Nephron progenitor cell (in vitro differentiated cells): ENCODE data around the gene TIMM10B.
"Not testable (repeated sequence)": the region's sequence is repeated elsewhere in the genome, so short reads cannot be mapped to it uniquely, and the experiment has no call there.

Source experiments
- DNase-seq: peaks from one replicate; pipeline ENCODE4 v3.0.0; 2021
- H3K27ac Mint-ChIP-seq: 2 replicates; pipeline ENCODE4 v1.8.0; 2021; ENCODE audit warnings: mild to moderate bottlenecking, moderate library complexity, mixed read lengths
- H3K27me3 Mint-ChIP-seq: 2 replicates; pipeline ENCODE4 v1.8.0; 2021; ENCODE audit warnings: mild to moderate bottlenecking, low read depth, mixed read lengths; ENCODE audit not compliant: poor library complexity
- H3K36me3 Mint-ChIP-seq: 2 replicates; pipeline ENCODE4 v1.8.0; 2021; ENCODE audit warnings: low read depth, mixed read lengths
- H3K4me1 Mint-ChIP-seq: 2 replicates; pipeline ENCODE4 v1.8.0; 2021; ENCODE audit warnings: mixed read lengths
- H3K4me3 Mint-ChIP-seq: 2 replicates; pipeline ENCODE4 v1.8.0; 2021; ENCODE audit warnings: mild to moderate bottlenecking, moderate library complexity, mixed read lengths
- H3K9me3 Mint-ChIP-seq: 2 replicates; pipeline ENCODE4 v1.8.0; 2021; ENCODE audit warnings: mild to moderate bottlenecking, moderate library complexity, mixed read lengths
- CTCF ChIP-seq: fragments of 200-600 bp; sonication (generic); IDR thresholded peaks from 2 replicates; pipeline ENCODE4 v1.5.0; 2021; ENCODE audit warnings: antibody characterized with exemption

TIMM10B gene

DNA sequence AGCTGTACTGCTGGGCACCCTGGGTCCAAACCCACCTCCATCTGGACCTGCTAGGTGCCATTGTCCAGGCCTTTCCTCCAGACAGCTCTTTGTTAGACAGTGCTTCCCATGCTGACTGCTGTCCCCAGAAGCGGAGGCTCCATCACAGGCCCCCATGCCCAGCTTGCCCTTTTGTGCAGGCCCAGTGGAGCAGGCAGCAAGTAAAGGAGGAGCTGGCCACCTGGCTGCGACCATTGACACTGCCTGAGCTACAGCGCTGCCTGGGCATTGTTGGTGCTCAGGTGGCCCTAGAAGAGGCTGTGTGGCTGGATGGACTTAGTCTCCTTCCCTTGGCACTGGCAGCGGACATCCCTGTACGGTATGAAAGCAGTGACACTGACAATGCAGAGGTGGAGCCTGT is 17.2 kb downstream of the TIMM10B start:
- H3K27me3 Mint-ChIP-seq = no peaks in the 10 kb centered on the region
- H3K4me3 Mint-ChIP-seq = no peak overlapping the region
- no peaks in the 10 kb centered on the region for H3K9me3 Mint-ChIP-seq
- peaks cover 27% of the 10 kb centered on the region for H3K36me3 Mint-ChIP-seq
- peaks cover 5% of the 10 kb centered on the region for H3K4me1 Mint-ChIP-seq
- DNase-seq = no peak
- H3K27ac Mint-ChIP-seq = peak overlapping the region; percentile 70
- TF ChIP-seq CTCF = no peak

- peaks cover 2% of the 10 kb centered on the region for H3K4me1 Mint-ChIP-seq
- H3K27ac Mint-ChIP-seq = no peak overlapping the region
- TF ChIP-seq CTCF = no peak
- DNase-seq = no peak
- no peaks in the 10 kb centered on the region for H3K27me3 Mint-ChIP-seq
- peaks cover 18% of the 10 kb centered on the region for H3K36me3 Mint-ChIP-seq
- no peak overlapping the region for H3K4me3 Mint-ChIP-seq
- no peaks in the 10 kb centered on the region for H3K9me3 Mint-ChIP-seq
Measured at GRCh38 chr11:6502382-6502781, 21.1 kb downstream of the TIMM10B start.

GRCh38 chr11:6504166-6504565 is 22.9 kb downstream of the TIMM10B start:
- H3K27me3 Mint-ChIP-seq = no peaks in the 10 kb centered on the region
- H3K27ac Mint-ChIP-seq = no peak overlapping the region
- H3K36me3 Mint-ChIP-seq = peaks cover 14% of the 10 kb centered on the region
- DNase-seq = no peak
- H3K4me3 Mint-ChIP-seq = no peak overlapping the region
- no peaks in the 10 kb centered on the region for H3K4me1 Mint-ChIP-seq
- H3K9me3 Mint-ChIP-seq = no peaks in the 10 kb centered on the region
- no peak for TF ChIP-seq CTCF

GRCh38 chr11:6505577-6506240 is 24.4 kb downstream of the TIMM10B start:
- no peaks in the 10 kb centered on the region for H3K9me3 Mint-ChIP-seq
- peak; percentile 60 for TF ChIP-seq CTCF
- no peak for DNase-seq
- H3K27me3 Mint-ChIP-seq = no peaks in the 10 kb centered on the region
- no peak overlapping the region for H3K27ac Mint-ChIP-seq
- H3K4me1 Mint-ChIP-seq = no peaks in the 10 kb centered on the region
- H3K36me3 Mint-ChIP-seq = peaks cover 24% of the 10 kb centered on the region
- H3K4me3 Mint-ChIP-seq = no peak overlapping the region

DNA sequence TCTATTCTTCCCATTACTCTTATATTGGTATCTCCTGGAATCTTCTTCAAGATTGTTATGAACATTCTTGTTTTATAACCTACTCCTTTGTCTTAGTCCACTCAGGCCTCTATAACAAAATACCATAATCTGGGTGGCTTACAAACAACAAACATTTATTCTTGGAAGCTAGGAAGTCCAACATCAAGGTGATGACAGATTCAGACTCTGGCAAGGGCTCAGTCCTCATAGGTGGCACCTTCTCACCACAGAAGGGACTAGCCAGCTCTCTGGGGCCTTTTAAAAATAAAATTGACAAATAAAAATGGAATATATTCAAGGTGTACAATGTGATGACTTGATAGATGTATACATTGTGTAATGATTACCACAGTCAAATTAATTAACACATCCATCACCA is 35.6 kb downstream of the TIMM10B start:
- no peak for DNase-seq
- Mint-ChIP-seq H3K9me3 (peaks cover 24% of the 10 kb centered on the region), H3K4me3 (no peak overlapping the region), H3K27me3 (no peaks in the 10 kb centered on the region), H3K36me3 (peaks cover 89% of the 10 kb centered on the region), H3K27ac (no peak overlapping the region), H3K4me1 (no peaks in the 10 kb centered on the region)
- no peak for TF ChIP-seq CTCF

DNA sequence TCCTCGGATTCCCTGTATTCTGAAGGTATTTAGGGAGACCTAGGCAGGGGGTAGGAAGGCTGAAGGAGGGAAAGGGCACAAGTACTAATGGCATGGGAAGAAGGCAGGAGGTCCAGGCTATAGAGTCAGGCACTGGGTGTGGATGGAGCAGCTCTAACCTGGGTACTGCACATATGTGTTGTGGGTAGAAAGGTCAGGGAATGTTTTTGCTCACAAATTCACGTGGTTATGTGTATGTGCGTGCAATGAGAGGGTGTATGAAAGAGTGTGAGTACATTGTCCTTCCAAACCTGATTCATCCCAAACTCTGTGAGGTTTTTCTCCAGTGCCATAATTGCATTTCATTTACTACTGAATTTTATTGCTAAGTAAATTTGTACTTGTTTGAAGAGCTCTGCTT is 39.0 kb downstream of the TIMM10B start:
- Mint-ChIP-seq H3K36me3 (peaks cover 64% of the 10 kb centered on the region), H3K4me3 (no peak overlapping the region), H3K9me3 (peaks cover 4% of the 10 kb centered on the region), H3K27me3 (peaks cover 2% of the 10 kb centered on the region), H3K4me1 (no peaks in the 10 kb centered on the region), H3K27ac (no peak overlapping the region)
- TF ChIP-seq CTCF = no peak
- no peak for DNase-seq

GRCh38 chr11:6521946-6522345 is 40.6 kb downstream of the TIMM10B start:
- not testable (repeated sequence) for H3K9me3 Mint-ChIP-seq, H3K27me3 Mint-ChIP-seq, H3K4me3 Mint-ChIP-seq, H3K27ac Mint-ChIP-seq, DNase-seq, H3K4me1 Mint-ChIP-seq
- peaks cover 47% of the 10 kb centered on the region for H3K36me3 Mint-ChIP-seq
